M059J (cell line): Measurements from ENCODE around the gene USP15. TPM values are rescaled to one million over a fixed set of nuclear protein-coding genes. Genes with fewer than 3 reads are reported as not detected.

Experiments used
- DNase-seq: peaks from one replicate; pipeline ENCODE4 v3.0.0-alpha.2; 2012; ENCODE audit warnings: low read depth
- total RNA-seq: library from RNA; depleted of rRNA; stranded (reverse); fragments of >200 nt; shearing (Covaris generic); gene quantifications from 2 replicates; pipeline ENCODE4 v1.2.3, GENCODE V29; 2014; rRNA removed

Gene USP15
- total RNA-seq = 29.2 and 37.3 TPM in 2 replicates

- peak; percentile 92 for DNase-seq
Observed at GRCh38 chr12:62259993-62260732, at the start of gene USP15. Gene USP15, plus strand, starts transcription at chr12:62260404. Its CDS starts 11 bp downstream, at chr12:62260415.

- peak; percentile 34 for DNase-seq
Observed at GRCh38 chr12:62210422-62210821, 49.8 kb upstream of the USP15 start.

- no peak for DNase-seq
Observed at GRCh38 chr12:62211510-62211909, 48.7 kb upstream of the USP15 start.

DNA sequence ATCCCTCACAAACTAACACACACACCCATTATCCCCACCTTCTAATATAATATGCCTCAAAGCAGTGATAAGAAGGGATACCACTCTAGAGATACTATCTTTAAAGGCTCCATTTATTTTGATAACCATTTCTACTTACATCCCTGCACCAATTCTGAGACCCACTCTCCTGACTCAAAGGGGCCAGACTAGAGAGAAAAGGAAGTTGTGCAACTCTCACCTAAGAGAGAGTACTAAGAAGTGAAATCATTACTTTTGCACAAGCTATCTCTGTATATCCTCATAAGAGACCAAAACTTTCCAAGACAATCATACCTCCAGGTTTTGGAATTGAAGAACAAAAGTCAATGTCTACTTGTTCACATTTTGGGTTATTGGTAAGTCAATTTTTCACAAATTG is 45.4 kb upstream of the USP15 start:
- DNase-seq = no peak

GRCh38 chr12:62215506-62215905 is 44.7 kb upstream of the USP15 start:
- DNase-seq = no peak

DNA sequence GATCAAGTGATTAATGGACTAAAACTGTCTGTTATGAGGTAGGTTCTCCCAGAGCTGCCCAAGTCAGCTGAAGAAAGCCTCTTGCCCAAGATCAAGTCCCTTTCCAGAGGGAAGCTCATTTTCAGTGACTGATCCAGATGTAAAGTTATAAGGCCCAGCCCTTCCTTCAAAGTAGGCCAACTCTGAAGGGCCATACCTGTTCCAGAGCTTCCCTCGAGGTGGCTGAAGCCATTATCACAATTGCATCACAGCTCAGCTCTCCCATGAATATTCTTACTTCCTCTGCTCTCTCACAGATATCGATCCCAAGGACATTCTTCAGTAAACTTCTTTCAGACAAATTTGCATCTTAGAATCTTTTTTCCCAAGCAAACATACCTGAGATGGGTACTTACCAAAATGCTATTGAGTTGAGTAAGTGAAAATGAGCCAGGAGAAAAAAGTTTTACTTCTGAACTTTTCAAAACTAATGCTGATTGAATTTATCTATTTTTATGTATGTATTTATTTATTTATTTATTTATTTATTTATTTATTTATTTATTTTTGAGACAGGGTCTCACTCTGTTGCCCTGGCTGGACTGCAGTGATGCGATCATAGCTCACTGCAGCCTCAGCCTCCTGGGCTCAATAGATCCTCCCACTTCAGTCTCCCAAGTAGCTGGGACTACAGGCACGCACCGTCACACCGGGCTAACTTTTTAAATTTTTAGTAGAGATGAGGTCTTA is 42.6 kb upstream of the USP15 start:
- no peak for DNase-seq

GRCh38 chr12:62221107-62221506 is 39.1 kb upstream of the USP15 start:
- DNase-seq = no peak

GRCh38 chr12:62224601-62225000 is 35.6 kb upstream of the USP15 start:
- no peak for DNase-seq

- no peak for DNase-seq
Observed at GRCh38 chr12:62227091-62227490, 33.1 kb upstream of the USP15 start.

GRCh38 chr12:62230652-62231051 is 29.6 kb upstream of the USP15 start:
- no peak for DNase-seq

DNA sequence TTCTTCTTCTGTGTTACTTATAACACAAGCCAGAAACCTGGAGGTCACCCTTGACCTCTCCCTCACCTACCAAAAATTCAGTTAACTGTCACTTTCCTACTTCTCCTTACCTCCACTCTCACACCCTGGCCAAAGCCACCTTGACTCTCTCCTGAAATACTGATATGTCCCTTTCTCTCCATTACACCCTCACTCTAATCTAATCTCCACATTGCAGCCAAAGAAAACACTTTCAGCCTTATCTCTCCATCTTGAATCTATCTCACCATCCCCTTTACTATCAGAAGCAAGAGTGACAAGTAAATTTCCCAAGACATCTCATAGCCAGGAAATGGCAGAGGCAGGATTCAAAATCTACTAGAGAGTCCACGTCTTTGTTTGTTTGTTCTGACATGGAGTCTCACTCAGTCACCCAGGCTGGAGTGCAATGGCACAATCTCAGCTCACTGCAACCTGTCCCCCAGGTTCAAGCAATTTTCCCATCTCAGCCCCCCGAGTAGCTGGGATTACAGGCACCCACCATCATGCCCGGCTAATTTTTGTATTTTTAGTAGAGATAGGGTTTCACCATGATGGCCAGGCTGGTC is 28.0 kb upstream of the USP15 start:
- no peak for DNase-seq

- no peak for DNase-seq
Observed at GRCh38 chr12:62233805-62234204, 26.4 kb upstream of the USP15 start.

DNA sequence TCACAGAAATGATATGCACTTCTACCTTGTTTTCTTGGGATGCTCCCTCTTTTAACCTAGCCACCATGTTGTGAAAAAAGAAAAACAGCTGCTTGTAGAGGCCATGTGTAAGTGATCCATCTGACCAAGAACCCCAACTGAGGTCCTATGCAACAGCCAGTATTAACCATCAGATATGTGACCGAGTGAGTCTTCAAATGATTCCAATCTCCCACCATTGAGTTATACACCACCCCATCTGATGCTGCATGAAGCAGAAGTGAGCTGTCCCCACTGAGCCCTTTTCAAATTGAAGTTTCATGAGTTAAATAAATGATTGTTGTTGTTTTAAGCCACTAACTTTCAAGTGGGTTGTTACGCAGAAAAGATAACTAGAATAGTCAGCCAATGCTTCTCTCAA is 20.6 kb upstream of the USP15 start:
- no peak for DNase-seq

DNA sequence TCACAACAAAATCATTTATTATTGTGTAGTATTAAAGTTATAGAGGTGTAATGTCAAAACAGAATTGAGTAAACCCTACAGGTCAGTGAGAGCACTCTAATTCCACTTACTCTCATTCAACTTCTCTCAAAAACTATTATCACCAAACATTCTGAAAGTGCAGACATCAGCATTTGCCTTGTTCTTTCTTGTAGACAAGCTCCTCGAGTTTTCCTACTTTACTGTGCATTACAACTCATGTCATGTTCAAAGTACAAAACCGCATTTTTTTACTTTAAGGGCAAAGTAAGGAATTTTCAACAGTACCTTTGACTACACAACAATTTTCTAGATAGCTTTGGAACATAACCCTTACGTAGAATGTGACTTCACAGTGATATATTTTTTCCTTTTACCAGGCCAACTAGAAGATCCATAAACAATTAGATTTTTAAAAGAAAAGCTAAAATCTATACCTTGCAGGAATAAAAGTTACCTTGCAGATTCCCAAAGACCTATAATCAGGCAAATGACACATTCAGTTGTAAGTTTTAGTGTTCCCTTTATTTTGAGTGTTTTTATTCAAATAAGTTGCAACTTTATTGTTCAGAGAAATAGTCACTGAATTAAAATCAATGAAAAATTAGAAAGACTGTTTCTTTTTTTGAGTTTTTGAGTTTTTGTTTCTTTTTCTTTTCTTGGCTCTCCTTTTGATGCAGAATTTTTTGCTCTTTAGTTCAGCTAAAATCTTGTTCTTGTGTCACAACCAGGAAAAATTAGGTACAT is 12.7 kb upstream of the USP15 start:
- no peak for DNase-seq

GRCh38 chr12:62248873-62249272 is 11.3 kb upstream of the USP15 start:
- peak; percentile 23 for DNase-seq

DNA sequence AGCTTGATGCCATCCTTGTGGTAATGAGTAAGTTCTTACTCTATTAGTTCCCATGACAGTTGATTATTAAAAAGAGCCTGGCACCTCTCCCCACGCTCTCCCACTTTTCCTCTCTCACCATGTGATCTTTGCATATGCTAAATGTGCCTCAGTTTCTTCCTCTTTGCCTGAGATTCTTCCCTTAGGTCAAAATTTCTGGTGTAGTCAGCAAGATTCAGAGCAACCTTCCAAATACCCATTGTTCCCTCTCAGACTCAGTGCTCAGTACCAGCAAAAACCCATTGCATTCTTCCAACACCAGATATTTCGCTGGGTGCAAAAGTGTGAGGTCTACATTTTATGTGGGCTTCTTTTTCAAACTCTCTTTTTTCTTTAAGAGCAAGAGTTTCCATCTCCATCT is 10.8 kb upstream of the USP15 start:
- DNase-seq = no peak

DNA sequence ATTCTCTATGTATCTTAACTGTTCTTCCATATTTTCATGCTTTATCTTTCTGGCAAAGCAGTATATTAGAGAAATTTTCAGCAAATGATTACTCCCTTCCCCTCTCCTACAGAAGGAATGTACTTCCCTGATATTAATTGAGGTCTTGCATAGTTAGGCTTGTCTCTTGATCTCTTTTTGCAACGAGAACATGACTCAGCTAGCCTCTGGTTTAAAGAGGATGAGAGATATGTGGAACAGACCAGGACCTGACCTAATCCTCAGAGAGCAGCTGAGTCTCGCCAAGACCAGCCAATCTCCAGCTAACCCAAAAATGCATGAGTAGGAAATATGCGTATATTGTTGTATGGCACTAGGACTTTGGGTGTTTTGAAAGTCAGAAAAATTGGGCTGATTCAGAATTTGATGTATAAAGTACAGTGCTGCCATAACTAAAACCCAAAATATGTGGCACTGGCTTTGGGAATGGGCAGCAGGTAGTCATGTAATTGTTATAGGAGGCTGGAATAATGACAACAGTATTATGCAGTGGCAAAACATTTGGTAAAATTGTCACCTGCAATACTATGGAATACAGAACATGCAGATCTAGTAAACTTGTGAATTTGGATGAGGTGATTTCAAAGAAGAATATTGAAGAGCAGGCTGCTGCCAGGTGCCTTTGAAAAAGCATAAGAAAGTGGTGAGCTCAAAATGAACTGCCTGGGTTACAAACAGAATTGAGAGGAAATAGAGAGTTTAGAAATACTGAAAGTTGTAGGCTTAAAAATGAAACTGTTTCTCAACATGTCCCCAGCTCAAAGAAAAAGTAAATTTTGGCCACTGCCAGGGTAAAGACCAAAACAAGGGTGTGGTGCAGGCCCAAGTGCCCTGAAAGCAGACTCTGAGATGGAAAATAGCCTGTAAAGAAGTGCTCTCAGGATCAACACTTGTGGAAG is 9.3 kb upstream of the USP15 start:
- DNase-seq = peak; percentile 32

- no peak for DNase-seq
Observed at GRCh38 chr12:62251609-62251958, 8.6 kb upstream of the USP15 start.

GRCh38 chr12:62252576-62252975 is 7.6 kb upstream of the USP15 start:
- peak; percentile 26 for DNase-seq

DNA sequence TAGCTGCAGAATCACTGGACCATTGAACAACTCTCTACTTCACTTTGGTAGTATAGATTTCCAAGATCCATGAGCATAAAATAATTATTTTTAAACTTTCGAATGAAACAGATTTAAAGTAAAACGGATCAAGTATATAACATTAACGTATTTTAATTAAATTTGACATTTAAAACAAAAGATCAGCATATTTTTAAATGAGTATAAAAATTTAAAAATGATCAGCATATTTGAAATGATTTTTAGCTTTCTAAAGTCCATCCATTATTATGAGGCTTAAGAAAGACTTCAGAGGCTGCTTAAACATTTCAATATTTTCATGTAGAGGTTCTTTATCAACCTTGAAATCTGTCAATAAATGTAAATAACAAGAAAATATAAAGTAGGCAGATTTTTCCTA is 5.2 kb upstream of the USP15 start:
- DNase-seq = no peak
